ENCODE measurements around the gene MCAT. TPM values are rescaled to one million over a fixed set of nuclear protein-coding genes. Genes with fewer than 3 reads are reported as not detected.

Gene MCAT
- total and polyA plus RNA-seq, 11 donors = 13.4 to 32.6 (median 15.7) TPM

GRCh38 chr22:43172191-43172590 is 29.0 kb upstream of the MCAT start:
- intact Hi-C loops (cut with DNase I) = no loop called here
- Histone ChIP-seq H3K27ac (no peak overlapping the region), H3K4me3 (no peak overlapping the region), H3K36me3 (peaks cover 2 to 77% (median 36%) of the 10 kb centered on the region in 9 donors), H3K4me1 (peaks cover 0 to 6% (median 0%) of the 10 kb centered on the region in 12 donors), H3K27me3 (no peaks in the 10 kb centered on the region), H3K9me3 (no peaks in the 10 kb centered on the region)
- ATAC-seq (no peak), DNase-seq (peak in 2 of 5 donors; percentile 18 to 29)
- WGBS, 4 donors = 95 to 98% (median 96%) methylated on average over 19 of the region's 19 CpGs
- TF ChIP-seq, protein P1, sequence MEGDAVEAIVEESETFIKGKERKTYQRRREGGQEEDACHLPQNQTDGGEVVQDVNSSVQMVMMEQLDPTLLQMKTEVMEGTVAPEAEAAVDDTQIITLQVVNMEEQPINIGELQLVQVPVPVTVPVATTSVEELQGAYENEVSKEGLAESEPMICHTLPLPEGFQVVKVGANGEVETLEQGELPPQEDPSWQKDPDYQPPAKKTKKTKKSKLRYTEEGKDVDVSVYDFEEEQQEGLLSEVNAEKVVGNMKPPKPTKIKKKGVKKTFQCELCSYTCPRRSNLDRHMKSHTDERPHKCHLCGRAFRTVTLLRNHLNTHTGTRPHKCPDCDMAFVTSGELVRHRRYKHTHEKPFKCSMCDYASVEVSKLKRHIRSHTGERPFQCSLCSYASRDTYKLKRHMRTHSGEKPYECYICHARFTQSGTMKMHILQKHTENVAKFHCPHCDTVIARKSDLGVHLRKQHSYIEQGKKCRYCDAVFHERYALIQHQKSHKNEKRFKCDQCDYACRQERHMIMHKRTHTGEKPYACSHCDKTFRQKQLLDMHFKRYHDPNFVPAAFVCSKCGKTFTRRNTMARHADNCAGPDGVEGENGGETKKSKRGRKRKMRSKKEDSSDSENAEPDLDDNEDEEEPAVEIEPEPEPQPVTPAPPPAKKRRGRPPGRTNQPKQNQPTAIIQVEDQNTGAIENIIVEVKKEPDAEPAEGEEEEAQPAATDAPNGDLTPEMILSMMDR (IDR thresholded peaks at IDR 0.05) = no peak
- TF ChIP-seq POLR2A (IDR thresholded peaks at IDR 0.05) = no peak

- WGBS, 4 donors = 57 to 93% (median 88%) methylated on average over 1 to 12 of the region's 12 CpGs
- no peak for DNase-seq
- H3K4me3 ChIP-seq = no peak overlapping the region
- H3K9me3 ChIP-seq = no peaks in the 10 kb centered on the region
- peaks cover 0 to 6% (median 0%) of the 10 kb centered on the region in 12 donors for H3K4me1 ChIP-seq
- no peak overlapping the region for H3K27ac ChIP-seq
- no peak for TF ChIP-seq POLR2A (IDR thresholded peaks at IDR 0.05)
- TF ChIP-seq, protein P1 (IDR thresholded peaks at IDR 0.05) = no peak
- intact Hi-C loops (cut with DNase I) = no loop called here
- no peak for ATAC-seq
- peaks cover 2 to 82% (median 36%) of the 10 kb centered on the region in 9 donors for H3K36me3 ChIP-seq
- no peaks in the 10 kb centered on the region for H3K27me3 ChIP-seq
Observed at GRCh38 chr22:43171607-43172006, 28.4 kb upstream of the MCAT start.

- 76 to 85% (median 83%) methylated on average over 8 to 14 of the region's 14 CpGs for WGBS, 4 donors
- Histone ChIP-seq H3K36me3 (peaks cover 2 to 80% (median 35%) of the 10 kb centered on the region in 9 donors), H3K4me3 (no peak overlapping the region), H3K27ac (no peak overlapping the region), H3K4me1 (peaks cover 0 to 6% (median 0%) of the 10 kb centered on the region in 12 donors), H3K27me3 (no peaks in the 10 kb centered on the region), H3K9me3 (no peaks in the 10 kb centered on the region)
- intact Hi-C loops (cut with DNase I) = no loop called here
- TF ChIP-seq, protein P1 (IDR thresholded peaks at IDR 0.05) = no peak
- no peak for TF ChIP-seq POLR2A (IDR thresholded peaks at IDR 0.05)
- ATAC-seq = no peak
- peak in 1 of 5 donors; percentile 51 for DNase-seq
Observed at GRCh38 chr22:43171019-43171491, 27.9 kb upstream of the MCAT start.

GRCh38 chr22:43170131-43170480 is 26.9 kb upstream of the MCAT start:
- WGBS, 4 donors = 95 to 99% (median 96%) methylated on average over 9 of the region's 9 CpGs
- DNase-seq (peak in 1 of 5 donors; percentile 47), ATAC-seq (no peak)
- TF ChIP-seq, protein P1 (IDR thresholded peaks at IDR 0.05) = no peak
- TF ChIP-seq POLR2A (IDR thresholded peaks at IDR 0.05) = no peak
- Histone ChIP-seq H3K9me3 (no peaks in the 10 kb centered on the region), H3K27me3 (no peaks in the 10 kb centered on the region), H3K4me3 (no peak overlapping the region), H3K4me1 (peaks cover 0 to 8% (median 0%) of the 10 kb centered on the region in 12 donors), H3K27ac (no peak overlapping the region), H3K36me3 (peaks cover 2 to 72% (median 26%) of the 10 kb centered on the region in 9 donors)
- intact Hi-C loops (cut with DNase I) = no loop called here
